T-helper 22 cell (primary cell): Measurements from ENCODE around the gene SLC25A51.

Experiments
- DNase-seq: peaks from one replicate; pipeline ENCODE4 v3.0.0-alpha.2; 2020; ENCODE audit warnings: low read depth

SLC25A51 gene, protein sequence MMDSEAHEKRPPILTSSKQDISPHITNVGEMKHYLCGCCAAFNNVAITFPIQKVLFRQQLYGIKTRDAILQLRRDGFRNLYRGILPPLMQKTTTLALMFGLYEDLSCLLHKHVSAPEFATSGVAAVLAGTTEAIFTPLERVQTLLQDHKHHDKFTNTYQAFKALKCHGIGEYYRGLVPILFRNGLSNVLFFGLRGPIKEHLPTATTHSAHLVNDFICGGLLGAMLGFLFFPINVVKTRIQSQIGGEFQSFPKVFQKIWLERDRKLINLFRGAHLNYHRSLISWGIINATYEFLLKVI

DNA sequence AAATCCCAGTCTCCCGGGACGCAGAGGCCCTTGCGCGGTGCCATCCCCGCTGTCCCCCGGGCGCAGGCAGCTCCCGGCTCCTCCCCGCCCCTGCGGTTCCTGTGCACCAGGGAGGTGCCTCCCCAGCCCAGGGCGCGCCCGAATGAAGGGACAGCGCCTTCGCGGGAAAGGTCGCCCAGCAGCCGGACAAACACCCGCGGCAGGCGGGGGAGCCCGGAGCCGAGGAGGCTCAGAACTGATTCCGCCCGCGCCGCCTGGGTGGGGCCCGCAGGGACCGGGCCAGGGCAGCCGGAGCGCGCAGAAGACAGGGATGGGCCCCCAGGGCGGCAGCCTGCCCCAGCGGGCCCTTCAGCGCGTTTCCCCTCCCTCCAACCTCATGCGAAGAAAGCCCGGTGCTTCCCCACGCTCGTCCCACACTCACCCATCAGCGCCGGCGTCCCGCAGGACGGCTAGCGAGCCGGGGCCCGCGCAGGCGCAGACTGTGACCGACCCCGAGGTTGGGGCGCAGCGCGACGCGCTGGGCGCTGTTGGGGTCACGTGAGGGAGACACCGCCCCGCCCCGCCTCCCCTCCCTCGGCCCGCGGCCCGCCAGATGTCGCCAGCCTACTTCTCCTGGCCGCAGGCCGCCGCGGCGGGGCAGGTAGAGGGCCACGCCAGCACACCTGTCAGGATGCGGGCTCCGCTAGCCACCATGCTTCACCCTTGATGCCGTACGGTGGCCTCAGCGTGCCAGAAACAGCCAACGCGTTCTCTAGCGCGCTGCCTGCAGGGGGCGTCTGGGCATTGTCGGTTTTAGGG, at the start of gene SLC25A51:
TSS of gene SLC25A51 (minus strand) at position 481 of the 798 bp plus-strand sequence. CDS start 15,577 bp downstream, outside the sequence.
- DNase-seq = peak; percentile 87

DNA sequence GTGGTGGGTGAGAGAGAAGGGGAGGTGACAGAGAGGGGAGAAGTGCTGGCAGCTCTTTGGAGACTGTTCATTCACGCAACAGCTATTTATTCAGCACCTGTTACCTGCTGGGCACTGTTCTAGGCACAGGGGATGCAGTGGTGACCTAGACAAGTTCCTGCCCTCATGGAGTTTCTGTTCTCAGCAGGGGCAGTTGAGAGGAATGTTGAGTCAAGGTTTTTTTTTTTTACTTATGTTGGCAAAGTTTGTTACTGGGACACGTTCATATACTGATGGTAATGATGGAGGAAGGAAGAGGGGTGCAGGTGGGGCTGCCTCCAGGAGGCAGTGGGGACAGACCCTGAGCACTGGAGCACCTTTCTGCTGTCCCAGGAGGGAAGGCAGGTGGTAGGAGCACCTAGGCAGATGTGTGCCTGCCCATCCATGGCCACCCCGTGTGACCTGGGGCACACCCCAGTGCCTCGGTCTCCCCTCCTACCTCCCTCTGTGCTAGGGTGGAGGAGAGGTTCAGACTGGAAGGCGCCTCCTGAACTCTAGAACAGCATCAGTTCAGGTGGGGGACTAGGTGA, 49.4 kb upstream of the SLC25A51 start:
- DNase-seq = no peak

DNA sequence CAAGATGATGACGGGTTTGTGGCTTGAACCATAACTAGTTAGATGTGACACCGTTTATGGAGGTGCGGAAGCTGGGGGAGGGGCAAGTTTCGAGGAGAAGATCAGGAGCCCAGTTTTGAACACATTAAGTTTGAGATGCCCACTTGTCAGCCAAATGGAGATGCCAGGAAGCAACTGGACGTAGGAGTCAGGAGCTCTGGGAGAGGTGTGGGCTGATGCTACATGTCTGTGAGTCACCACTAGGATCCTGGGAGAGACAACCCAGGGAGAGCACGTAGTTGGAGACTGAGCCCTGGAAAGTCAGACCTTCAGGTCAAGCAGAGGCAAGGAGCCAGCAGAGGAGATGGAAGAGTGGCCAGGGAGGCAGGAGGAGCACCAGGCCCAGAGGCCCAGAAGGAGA, 48.8 kb upstream of the SLC25A51 start:
- DNase-seq = no peak

DNA sequence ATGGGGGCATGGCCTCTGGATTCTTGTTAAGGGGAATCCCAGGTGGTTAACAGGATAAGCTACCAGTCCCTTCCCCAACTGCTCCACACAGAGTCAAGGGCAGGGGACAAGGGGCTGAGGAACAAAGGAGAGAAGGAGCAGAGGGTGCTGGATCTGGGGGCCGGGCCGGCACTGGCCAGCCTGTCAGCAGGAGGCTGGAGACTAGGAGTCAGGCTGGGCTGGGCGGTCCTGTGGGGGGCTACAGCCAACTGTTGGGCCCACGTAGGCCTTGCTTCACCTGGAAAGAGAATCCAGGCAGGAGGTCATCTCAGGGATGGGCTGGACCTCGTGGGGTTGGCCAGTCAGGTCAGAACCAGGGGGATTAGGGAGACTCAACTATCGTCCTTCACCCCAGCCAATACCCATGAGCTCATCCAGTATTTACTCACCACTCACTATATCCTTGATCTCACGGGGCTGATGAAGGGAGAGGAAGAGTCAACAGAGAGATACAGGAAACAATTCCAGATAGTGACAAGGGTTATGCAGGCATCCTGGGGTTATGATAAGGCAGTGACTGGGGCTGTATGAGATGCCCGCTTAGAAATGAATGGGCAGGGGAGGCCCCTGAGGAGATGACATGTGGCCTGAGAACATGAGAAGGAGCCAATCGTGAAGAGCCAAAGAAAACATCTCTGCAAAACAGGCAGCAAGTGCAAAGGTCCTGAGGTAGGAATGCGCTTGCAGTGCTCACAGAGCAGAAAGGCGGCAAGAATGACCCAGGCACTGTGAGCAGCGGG, 47.9 kb upstream of the SLC25A51 start:
- no peak for DNase-seq

DNA sequence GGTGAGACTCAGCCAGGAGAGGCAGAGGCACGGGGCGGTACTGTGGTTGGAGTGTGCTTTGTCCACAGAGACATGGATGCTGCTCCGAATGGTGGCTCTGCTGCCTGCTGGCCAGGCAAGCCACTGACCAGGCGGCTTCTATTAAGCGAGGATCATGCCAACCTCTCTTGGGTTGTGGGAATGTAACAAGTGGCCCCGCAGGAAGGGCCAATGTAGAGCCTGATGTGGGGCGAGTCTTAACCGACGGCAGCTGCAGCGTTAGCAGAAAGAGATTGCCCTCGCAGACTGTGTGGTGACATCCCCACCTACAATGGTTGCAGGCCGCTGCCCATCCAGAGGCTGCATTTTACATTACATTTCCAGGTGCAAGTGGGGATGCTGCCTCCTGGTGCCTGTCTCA, 46.6 kb upstream of the SLC25A51 start:
- DNase-seq = no peak

DNA sequence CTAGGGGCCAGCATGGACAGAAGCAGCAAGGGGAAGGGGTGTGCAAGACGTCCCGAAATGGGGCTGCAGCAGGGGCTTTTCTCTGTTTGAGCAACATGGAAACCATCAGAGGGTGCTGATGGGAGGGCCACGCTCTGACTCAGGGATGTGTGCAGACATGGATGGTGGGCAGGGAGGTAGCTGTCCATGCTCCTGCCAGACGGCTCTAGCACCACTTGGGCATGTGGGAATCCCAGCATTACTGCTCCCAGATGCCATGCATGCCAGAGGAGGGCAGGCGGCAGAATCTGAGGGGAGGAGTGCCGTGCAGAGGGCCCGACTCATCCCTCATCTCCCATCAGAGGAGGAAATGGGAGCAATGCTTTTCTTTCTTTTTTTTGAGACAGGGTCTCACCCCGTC, 45.6 kb upstream of the SLC25A51 start:
- DNase-seq = no peak

DNA sequence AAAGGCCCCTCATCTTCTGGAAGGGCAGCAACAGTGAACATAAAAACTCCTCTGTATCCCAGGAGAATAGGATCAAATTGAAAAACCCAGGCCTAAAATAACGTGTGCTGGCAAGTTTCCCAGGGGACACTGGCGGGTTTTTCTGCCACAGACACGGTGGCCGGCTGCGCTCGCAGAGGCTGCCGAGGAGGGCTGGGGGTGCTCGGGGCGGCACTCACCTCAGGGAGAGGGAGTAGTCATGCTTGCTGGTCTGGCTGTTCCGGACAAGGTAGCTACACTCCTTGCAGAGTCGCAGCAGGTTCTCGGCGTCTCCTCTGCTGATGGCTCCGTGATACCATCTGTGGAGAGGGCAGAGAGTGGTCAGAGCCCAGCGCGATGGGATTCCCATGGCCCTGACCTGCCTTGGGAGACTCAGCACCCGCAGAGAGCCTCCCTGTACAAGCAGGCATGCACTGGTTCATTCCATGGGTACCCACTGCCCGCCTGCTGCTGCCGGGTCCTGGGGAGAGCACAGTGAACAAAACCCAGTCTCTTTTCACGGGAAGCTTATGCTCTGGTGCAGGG, 44.6 kb upstream of the SLC25A51 start:
- no peak for DNase-seq

DNA sequence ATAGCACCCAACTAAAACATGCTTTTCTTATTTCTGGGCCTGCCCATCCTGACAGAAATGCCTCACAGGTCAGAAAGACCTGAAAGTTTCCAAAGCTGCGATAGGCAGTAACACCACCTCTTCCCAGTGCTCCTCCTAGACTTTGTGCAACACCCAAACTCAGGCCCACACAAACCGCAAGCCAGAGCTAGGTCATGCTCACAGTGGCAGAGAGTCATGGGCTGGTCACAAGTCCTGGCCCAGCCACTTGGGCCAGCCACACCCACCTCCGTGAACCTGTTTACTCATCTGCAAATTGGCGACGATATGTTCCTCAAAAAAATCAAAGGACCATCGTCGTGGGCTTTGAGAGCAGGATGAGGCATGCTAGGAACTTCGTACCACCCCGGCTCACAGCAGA, 44.0 kb upstream of the SLC25A51 start:
- no peak for DNase-seq

DNA sequence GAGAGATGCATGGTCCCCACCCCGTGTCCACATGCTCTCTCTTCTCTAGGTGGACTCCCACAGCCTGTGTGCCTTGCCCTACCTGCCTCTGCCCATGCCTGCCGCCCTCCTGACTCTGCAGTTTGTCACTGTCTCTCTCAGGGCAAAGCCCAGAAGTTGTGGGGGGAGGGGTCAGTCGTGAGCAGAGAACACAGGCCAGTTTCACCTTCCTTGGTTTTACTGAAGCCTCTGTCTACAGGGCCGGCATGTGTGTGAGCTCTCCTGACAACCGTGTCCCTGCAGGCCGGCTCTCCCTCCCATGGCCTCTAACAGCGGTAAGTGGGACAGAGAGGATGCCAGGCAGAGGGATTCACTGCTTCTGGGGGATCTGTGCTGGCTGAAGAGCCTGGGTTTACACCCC, 43.5 kb upstream of the SLC25A51 start:
- DNase-seq = no peak

DNA sequence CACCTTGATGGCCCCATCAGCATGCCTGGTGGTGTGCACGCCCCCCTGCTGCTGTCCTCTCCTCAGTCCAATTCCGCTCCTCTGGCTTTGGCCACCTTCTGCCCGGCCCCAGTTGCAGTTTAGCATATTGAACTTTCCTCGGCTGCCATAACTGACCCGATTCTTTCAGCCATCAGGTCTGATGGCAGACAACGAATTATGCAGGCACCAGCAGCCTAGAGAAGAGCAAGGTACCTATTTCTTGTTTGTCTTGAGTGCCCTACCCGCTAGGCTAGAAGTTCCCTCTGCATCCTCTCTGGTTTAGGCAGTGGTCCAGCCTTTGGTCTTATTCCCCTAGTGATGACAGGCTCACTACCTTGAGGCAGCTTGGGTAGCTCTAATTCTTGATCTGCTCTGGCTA, 43.0 kb upstream of the SLC25A51 start:
- DNase-seq = no peak

DNA sequence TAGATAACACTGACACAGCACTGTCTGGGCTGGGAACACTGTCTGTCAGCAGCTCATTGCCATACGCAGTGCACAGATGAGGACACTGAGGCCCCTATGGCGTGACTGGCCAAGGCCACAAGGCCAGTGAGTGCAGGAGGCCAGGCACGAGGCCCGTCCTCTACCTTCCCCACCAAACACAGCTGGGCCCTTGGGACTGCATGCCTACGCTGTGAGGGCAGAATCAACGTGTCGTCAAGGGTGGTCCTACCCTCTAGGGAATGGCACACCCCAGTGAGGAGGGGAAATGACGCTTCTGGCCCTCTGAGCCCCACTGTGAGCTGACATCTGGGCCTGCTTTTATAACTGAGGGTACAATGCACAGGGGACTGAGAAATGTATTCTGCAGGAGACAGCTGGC, 42.1 kb upstream of the SLC25A51 start:
- no peak for DNase-seq

DNA sequence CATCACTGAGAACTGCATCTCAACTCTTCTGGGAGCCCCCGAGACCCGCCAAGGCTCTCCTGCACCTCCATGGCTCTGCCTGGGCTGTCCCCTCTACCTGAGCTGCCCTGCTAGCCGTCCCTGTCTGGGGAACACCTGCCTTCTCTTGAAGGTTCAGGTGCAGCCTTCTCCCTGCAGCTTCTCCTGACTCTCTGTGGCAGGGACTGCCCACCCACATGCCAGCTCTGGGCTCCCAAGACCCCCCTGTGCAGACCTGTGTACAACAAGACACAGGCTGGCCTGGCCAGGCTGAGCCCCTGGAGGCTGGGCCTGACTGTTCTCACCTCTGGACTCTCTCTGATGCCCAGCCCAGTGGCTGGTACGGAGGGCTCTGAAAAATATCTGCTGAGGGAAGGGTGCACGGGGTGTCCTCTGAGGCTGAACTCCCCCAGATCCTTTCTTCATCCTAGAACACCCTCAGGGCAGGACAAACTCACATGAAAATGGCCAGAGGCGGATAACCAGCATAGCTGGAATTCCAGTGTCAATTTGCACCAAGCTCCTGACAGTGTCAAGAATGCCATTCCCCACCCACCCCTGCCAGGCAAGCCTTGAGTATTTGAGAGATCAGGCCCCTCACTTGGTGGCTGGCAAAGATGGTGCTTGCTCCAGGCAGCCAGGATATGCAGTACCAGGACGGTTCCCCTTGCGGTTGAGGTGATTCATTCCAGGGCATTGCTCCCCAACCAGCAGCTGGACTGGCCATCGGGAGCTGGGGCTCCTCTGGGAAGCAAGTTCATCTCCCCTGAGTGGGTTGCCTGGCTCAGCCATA, 40.9 kb upstream of the SLC25A51 start:
- DNase-seq = no peak

DNA sequence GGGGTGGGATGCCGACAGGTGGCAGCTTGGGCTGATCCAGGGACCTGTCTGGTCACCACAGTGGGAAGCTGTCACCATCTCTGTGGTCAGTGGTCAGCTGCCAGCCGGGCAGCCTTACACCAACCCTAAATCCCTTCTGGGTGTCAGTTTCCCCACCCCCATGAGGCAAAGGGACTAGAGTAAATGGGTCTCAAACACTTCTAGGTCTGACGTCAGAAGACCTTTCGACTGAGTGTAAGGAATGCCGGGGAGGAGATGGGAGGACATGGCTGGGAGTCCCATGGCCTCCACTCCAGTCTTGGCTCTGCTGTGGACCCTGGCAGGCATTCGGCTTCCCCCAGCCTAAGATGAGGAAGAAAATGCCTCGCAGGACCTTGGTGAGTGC, 40.3 kb upstream of the SLC25A51 start:
- no peak for DNase-seq

DNA sequence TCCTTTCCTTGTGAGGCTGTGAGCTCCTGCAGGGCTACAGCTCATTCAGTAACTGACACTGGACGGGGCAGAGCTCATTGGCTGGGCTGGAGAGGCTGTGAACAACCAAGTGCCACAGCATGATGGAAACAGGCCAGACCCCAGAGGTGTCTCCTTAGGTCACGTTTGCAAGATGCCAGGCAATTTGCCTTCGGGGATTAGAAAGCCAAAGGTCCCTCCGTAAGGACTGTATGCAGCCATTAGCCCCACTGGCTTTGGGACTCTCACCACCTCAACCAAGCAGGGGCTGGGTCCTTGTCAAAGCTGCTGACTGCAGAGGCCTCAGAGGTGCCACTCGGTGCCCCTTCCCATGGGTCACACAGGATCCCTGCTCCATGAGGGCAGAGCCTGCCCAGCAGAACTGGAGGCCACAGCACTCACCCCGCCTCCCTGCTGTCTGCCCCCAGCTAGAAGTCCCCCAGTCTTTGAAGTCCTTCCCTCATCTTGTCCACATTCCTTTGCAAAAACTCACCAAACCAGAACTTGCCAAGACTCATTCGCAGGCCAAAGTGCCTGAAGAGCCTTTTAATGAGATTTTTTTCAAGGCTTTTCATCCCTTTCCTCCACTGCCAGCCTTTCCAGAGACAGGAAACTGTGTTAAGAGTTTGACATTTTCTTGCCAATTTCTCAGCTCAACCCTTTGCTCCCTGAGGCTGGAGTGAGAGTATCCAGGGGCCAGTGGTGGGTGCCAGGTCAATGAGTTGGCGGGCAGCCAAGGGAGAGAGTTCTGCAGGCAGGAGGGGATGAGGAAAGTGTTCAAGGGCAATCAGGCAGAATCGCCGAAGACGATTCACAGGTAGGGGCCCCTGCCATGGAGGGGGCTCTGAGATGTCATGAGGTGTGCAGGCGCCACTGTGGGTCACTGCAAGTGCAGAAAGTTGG, 39.7 kb upstream of the SLC25A51 start:
- DNase-seq = no peak

DNA sequence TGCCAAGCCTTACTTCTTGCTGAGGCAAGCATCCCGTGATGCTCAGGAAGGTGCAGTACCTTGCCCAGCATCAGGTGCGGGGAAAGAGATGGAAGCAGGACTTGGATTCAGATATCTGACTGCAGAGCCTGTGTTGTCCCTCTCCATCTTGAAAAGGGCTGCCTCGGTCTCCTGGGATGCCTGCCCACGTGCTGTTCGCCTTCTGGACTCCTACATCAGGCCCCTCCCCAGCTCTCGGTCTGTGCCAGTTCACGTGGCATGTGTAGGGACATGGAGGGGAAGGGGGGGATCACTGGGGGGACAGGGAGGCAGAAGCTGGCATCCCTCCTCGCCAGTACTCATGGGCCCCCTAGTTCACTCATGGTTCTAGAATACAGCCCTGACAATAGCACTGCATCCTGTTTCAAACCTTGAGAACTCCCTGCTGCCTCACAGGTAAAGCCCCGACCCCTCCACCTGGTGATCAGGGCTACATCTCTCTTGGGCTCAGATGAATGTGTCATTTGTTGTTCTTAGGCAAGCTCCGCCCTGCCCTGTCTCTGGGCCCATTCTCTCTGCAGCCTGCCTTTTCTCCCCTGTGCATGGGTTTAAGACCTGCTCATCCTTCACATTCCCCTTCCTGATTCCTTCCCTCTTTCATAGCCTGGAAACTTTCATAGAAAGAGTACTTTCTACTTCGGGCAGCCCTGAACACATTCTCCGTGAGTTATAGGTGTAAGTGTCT, 38.9 kb upstream of the SLC25A51 start:
- DNase-seq = no peak

DNA sequence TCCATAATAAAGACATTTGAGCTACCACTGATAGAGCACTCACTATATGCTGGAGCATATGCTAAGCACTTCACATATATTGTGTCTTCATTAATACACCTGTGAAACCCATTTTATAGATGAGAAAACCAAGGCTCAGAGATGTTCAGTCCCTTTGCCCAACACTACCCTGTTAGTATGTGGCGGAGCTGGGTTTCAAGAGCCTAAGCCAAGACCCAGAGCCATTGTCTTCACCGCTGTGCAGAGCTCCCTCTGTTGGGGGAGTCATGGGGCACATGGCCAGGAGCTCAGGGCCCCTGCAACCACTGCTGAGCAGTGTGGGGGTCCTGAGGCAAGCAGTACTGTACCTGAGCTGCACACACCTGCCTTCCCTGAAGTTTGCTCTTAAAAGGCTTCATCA, 37.3 kb upstream of the SLC25A51 start:
- no peak for DNase-seq

DNA sequence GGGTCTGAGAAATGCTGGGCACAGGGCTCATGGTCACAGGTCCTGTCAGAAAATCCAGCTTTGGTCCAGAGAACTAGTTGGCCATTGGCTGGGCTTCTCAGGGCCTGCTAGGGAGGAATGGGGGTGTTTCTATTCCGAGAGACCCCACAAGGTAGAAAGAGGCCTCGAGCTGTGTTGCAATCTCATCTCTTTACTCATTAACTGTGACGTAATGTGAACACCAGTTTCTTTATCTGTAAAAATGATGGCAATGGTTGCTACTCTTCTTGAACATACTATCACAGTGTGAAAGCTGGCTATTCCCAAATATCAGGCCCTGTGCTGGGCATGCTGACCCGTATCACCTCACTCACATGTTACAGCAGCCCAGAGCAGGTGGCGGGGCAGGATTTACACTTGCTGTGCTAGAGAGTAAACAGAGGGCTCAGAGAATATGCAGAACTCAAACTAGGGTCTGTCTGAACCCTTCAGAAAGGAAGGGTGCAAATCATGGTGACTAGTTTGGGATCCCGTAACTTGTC, 35.7 kb upstream of the SLC25A51 start:
- no peak for DNase-seq

DNA sequence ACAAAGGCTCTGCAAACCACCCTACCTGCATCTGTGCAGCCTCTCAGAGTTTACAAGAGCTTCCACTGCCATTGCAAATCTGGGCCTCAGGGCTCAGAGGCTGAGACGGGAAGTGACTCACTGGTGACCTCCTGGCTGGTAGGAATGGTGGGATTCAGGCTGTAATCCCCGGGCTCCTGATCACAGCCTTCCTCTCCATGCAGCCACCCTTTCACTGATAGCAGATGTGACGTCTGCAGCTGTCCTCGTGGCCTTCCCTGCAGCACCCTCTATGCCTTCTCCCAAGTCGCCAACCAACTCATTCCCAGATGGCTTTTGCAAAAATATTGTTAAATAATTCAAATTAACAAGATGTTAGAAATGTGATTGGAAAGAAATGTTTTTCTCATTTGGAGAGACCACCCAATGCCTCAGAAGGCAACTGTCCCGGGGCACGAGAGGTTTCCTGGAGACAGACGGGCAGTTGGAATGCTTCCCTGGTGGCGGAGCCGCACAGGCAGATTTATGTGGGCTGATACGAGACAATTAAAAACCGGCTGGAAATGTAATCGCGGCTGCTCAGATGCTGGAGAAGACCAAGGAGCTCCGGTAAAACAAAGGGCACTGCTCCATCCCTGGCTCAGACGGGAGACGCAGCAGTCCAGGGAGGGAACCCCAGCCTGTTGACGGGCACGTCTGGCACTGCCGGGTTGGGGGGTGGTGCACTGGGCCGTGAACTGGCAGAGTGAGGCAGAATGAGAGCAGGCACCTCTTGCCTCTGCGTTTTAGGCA, 34.4 kb upstream of the SLC25A51 start:
- no peak for DNase-seq

DNA sequence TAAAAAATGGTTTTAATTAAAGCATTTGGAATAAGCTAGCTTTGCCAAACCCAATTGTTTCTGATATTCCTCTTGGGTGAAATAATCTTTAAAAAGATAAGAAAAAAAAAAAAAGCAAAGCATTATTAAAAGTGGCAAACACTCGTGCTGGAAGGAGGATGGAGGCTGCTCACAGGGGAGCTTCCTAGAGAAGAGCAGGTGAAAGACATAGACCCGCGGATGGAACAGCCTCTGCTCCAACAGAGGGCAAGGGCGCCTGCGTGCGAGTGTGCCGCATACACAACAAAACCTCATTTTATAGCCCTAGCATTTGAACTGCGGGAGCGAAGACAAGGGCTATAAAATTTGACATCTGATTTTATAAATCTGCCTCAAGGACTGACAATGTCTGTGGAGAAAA, 33.4 kb upstream of the SLC25A51 start:
- no peak for DNase-seq
